Measurements from ENCODE around the gene NANS.

DNA sequence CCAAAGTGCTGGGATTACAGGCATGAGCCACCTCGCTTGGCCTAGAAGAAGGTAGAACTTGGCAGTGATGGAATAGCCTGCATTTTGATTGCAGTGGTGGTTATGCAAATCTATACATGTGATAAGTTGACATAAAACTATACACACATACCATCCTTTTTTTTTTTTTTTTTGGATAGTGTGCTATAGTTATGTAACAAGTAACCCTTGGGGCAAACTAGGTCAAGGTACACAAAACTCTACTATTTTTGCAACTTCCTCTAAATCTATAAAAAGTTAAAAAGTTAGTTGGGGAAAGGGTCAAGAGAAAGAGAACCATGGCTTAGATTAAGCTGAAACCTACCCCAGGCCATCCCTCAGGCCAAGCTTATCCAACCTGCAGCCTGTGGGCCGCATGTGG, 51.4 kb downstream of the NANS start:
- TF ChIP-seq, protein P1, sequence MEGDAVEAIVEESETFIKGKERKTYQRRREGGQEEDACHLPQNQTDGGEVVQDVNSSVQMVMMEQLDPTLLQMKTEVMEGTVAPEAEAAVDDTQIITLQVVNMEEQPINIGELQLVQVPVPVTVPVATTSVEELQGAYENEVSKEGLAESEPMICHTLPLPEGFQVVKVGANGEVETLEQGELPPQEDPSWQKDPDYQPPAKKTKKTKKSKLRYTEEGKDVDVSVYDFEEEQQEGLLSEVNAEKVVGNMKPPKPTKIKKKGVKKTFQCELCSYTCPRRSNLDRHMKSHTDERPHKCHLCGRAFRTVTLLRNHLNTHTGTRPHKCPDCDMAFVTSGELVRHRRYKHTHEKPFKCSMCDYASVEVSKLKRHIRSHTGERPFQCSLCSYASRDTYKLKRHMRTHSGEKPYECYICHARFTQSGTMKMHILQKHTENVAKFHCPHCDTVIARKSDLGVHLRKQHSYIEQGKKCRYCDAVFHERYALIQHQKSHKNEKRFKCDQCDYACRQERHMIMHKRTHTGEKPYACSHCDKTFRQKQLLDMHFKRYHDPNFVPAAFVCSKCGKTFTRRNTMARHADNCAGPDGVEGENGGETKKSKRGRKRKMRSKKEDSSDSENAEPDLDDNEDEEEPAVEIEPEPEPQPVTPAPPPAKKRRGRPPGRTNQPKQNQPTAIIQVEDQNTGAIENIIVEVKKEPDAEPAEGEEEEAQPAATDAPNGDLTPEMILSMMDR (IDR thresholded peaks at IDR 0.05; ENCODE audit: insufficient read depth, low read length): no peak
- no peak for TF ChIP-seq POLR2AphosphoS5 (IDR thresholded peaks at IDR 0.05; ENCODE audit: low read depth)

Data from HL-60 (cell line).